Measurements from ENCODE around the gene CCDC85B. TPM values are rescaled to one million over a fixed set of nuclear protein-coding genes. Genes with fewer than 3 reads are reported as not detected.

Gene CCDC85B
- total RNA-seq, 1 experiment from 2014 or later, result 42.4 TPM

- Histone ChIP-seq H3K4me3 (ENCODE audit: insufficient read depth, low read depth, low read length) (no peak overlapping the region), H3K27me3 (ENCODE audit: control insufficient read depth, insufficient read depth, low read length) (no peaks in the 10 kb centered on the region; the same call in 1 of the 2 replicates), H3K36me3 (replicated peaks; ENCODE audit: control insufficient read depth, insufficient read depth, low read length) (peaks cover 38% of the 10 kb centered on the region)
- DNase-seq, result peak; percentile 69
Observed at GRCh38 chr11:65853246-65853979, 37.1 kb upstream of the CCDC85B start.

GRCh38 chr11:65854161-65854592 lies 36.3 kb upstream of the CCDC85B start:
- DNase-seq, result peak; percentile 20
- Histone ChIP-seq H3K4me3 (ENCODE audit: insufficient read depth, low read depth, low read length) (no peak overlapping the region), H3K27me3 (ENCODE audit: control insufficient read depth, insufficient read depth, low read length) (no peaks in the 10 kb centered on the region; the same call in 1 of the 2 replicates), H3K36me3 (replicated peaks; ENCODE audit: control insufficient read depth, insufficient read depth, low read length) (peaks cover 38% of the 10 kb centered on the region)

DNA sequence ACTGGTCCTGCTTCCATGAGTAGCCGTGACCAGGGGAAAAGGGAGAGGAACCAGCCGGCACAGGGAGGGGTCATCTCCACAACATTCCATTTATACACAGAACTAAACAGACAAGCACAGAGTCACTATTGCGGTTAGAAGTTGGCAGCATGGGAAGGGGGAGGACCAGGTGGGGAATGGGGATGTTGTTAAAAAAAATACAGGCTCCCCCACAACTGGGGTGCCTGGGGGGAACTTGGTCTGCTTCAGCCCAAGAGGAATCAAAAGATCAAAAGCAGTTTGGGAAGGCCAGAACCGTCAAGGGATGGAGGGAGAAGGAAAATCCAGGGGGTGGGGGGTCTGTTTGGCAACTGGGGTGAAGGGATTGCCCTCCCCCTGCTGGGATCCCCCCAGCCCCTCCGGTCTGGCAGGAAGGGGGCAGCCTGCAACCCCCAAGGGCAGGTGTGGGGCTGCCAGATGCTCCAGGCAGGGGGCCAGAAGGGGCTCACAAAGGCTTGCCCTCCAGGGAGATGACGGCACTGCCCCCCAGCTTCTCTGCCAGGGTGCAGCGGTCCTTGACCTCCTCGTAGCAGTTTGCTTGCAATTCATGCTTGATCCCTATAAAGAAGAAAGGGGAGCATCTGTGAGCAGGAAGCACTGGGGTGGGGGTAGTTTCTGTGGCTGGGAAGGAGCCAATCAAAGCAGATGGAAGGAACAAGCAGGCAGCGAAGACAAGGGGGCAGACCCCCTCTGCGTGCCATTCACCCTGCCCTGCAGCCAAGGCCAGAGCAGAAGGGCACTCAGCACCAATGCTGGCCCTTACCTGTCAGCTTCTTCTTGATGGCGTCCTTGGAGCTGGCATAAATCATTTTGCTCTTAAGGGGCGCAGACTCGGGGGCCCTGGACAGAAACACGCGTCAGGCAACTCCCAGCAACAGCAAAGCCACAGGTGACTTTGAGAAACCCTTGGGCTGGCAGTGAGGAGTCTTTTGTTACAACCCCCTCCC lies 35.3 kb upstream of the CCDC85B start:
- DNase-seq, result peak; percentile 26
- H3K27me3 ChIP-seq (ENCODE audit: control insufficient read depth, insufficient read depth, low read length), result no peaks in the 10 kb centered on the region
- H3K36me3 ChIP-seq (replicated peaks; ENCODE audit: control insufficient read depth, insufficient read depth, low read length), result peaks cover 38% of the 10 kb centered on the region
- no peak overlapping the region for H3K4me3 ChIP-seq (ENCODE audit: insufficient read depth, low read depth, low read length)

DNA sequence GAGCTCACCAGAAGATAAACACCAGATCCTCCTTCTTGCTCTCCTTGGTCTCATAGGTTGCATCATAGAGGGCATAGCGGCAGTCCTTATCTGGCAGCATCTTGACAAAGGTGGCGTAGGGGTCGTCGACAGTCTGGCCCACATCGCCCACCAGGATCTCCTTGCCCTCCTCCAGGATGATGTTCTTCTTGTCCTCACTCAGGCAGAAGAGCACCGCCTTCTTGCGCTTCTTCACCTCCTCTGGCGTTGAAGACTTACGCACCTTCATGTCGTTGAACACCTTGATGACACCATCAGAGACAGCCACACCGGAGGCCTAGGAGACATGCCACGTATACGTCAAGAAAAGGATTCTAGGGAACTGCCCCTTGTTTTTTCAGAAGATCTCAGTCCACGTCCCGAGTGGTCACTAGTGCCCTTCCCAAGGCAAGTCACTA lies 34.5 kb upstream of the CCDC85B start:
- no peaks in the 10 kb centered on the region for H3K27me3 ChIP-seq (ENCODE audit: control insufficient read depth, insufficient read depth, low read length)
- no peak overlapping the region for H3K4me3 ChIP-seq (ENCODE audit: insufficient read depth, low read depth, low read length)
- peaks cover 38% of the 10 kb centered on the region for H3K36me3 ChIP-seq (replicated peaks; ENCODE audit: control insufficient read depth, insufficient read depth, low read length)
- DNase-seq, result no peak

DNA sequence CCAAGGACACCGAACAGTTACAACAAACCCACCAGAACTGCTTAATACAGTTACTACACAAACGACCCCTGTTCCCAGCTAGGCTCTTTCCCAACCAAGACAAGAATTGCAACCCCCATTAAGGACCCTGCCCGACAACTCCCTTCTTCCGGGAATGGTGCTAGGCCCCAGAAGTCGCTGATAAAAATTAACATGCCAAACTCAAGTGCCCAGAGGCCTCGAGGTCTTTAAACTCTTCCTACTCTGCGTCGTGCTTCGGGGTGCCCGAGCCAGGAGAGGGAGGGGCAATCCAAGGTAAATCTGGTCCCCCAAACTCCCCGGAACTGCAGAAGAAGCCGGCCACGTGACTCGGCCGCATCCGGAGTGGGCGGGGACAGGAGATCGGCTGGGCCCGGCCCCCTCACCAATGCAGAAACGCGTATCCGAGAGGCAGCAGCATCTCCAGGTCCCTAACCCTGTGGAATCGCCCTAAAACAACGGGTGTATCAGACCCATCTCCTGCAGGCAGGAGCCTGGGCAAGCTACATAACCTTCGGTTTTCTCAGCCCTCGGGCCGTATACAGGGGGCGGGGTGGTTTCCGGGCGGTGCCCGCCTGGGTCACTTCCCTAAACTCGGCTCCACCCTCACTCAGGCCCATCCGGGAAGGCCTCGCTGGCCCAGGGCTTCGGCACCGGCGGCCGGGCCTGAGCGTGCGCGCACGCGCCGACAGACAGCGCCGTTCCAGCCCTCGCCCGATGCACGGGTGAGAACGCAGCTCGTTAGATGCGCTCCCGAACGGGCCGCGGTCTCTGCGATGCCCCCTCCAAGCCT lies 33.6 kb upstream of the CCDC85B start:
- H3K36me3 ChIP-seq (replicated peaks; ENCODE audit: control insufficient read depth, insufficient read depth, low read length), result peaks cover 35% of the 10 kb centered on the region

GRCh38 chr11:65857500-65857852 lies 33.0 kb upstream of the CCDC85B start:
- peak; percentile 79 for DNase-seq
- peaks cover 39% of the 10 kb centered on the region for H3K36me3 ChIP-seq (replicated peaks; ENCODE audit: control insufficient read depth, insufficient read depth, low read length)

More for the DNA sequence above, 33.6 kb upstream of the CCDC85B start:
- no peaks in the 10 kb centered on the region for H3K27me3 ChIP-seq (ENCODE audit: control insufficient read depth, insufficient read depth, low read length)
- peak overlapping the region; percentile 98 for H3K4me3 ChIP-seq (ENCODE audit: insufficient read depth, low read depth, low read length)
- DNase-seq, result peak; percentile 86

GRCh38 chr11:65857853-65858680 lies 32.4 kb upstream of the CCDC85B start, which contains the start of gene CFL1:
CFL1 (minus strand) TSS chr11:65858180; CDS start chr11:65858099, 81 bp downstream.
- Histone ChIP-seq H3K27me3 (ENCODE audit: control insufficient read depth, insufficient read depth, low read length) (no peaks in the 10 kb centered on the region), H3K4me3 (ENCODE audit: insufficient read depth, low read depth, low read length) (peak within 1 kb of the TSS; percentile 98), H3K36me3 (replicated peaks; ENCODE audit: control insufficient read depth, insufficient read depth, low read length) (peaks cover 40% of the 10 kb centered on the region)
- DNase-seq, result peak; percentile 95

More at GRCh38 chr11:65857500-65857852, 33.0 kb upstream of the CCDC85B start:
- Histone ChIP-seq H3K27me3 (ENCODE audit: control insufficient read depth, insufficient read depth, low read length) (no peaks in the 10 kb centered on the region), H3K4me3 (ENCODE audit: insufficient read depth, low read depth, low read length) (peak overlapping the region; percentile 98)

GRCh38 chr11:65858681-65859087 lies 31.8 kb upstream of the CCDC85B start:
- peak overlapping the region; percentile 64 for H3K4me3 ChIP-seq (ENCODE audit: insufficient read depth, low read depth, low read length)
- H3K36me3 ChIP-seq (replicated peaks; ENCODE audit: control insufficient read depth, insufficient read depth, low read length), result peaks cover 40% of the 10 kb centered on the region
- no peaks in the 10 kb centered on the region for H3K27me3 ChIP-seq (ENCODE audit: control insufficient read depth, insufficient read depth, low read length)
- DNase-seq, result no peak

GRCh38 chr11:65859095-65859811 lies 31.2 kb upstream of the CCDC85B start:
- DNase-seq, result peak; percentile 99
- Histone ChIP-seq H3K36me3 (replicated peaks; ENCODE audit: control insufficient read depth, insufficient read depth, low read length) (peaks cover 40% of the 10 kb centered on the region), H3K4me3 (ENCODE audit: insufficient read depth, low read depth, low read length) (peak overlapping the region; percentile 93), H3K27me3 (ENCODE audit: control insufficient read depth, insufficient read depth, low read length) (no peaks in the 10 kb centered on the region)

- peak overlapping the region; percentile 93 for H3K4me3 ChIP-seq (ENCODE audit: insufficient read depth, low read depth, low read length)
- H3K27me3 ChIP-seq (ENCODE audit: control insufficient read depth, insufficient read depth, low read length), result no peaks in the 10 kb centered on the region
- DNase-seq, result no peak
- H3K36me3 ChIP-seq (replicated peaks; ENCODE audit: control insufficient read depth, insufficient read depth, low read length), result peaks cover 39% of the 10 kb centered on the region
Observed at GRCh38 chr11:65859812-65860277, 30.6 kb upstream of the CCDC85B start.

- DNase-seq, result peak; percentile 98
- Histone ChIP-seq H3K36me3 (replicated peaks; ENCODE audit: control insufficient read depth, insufficient read depth, low read length) (peaks cover 40% of the 10 kb centered on the region), H3K27me3 (ENCODE audit: control insufficient read depth, insufficient read depth, low read length) (no peaks in the 10 kb centered on the region), H3K4me3 (ENCODE audit: insufficient read depth, low read depth, low read length) (peak within 1 kb of the TSS; percentile 93)
Observed at GRCh38 chr11:65860278-65861164, 30.0 kb upstream of the CCDC85B start, which contains the start of gene MUS81. MUS81 (plus strand) TSS chr11:65860433; CDS start chr11:65860754, 321 bp downstream.

DNA sequence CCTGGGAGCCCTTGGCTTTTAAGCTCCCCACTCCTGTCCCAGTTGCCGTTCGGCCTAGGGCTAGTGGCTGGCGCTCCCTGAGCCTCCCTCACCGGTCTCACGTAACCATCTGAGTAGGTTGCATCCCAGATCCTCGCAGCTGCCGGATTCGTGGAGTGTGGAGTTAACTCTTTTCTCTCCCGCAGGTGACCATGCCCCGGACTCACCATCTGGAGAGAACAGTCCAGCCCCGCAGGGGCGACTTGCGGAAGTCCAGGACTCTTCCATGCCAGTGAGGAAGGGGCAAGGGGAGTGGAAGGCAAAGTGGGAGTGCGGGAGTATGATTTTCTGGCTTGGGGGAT lies 29.3 kb upstream of the CCDC85B start:
- H3K27me3 ChIP-seq (ENCODE audit: control insufficient read depth, insufficient read depth, low read length), result no peaks in the 10 kb centered on the region
- no peak for DNase-seq
- H3K4me3 ChIP-seq (ENCODE audit: insufficient read depth, low read depth, low read length), result peak overlapping the region; percentile 93
- peaks cover 34% of the 10 kb centered on the region for H3K36me3 ChIP-seq (replicated peaks; ENCODE audit: control insufficient read depth, insufficient read depth, low read length)
